ENCODE results near the gene LTBR.
A peak's percentile ranks its signal among the peaks of the same experiment; 100 is the strongest.
"Not testable (repeated sequence)": the region's sequence is repeated elsewhere in the genome, so short reads cannot be mapped to it uniquely, and the experiment has no call there.

Gene LTBR

DNA sequence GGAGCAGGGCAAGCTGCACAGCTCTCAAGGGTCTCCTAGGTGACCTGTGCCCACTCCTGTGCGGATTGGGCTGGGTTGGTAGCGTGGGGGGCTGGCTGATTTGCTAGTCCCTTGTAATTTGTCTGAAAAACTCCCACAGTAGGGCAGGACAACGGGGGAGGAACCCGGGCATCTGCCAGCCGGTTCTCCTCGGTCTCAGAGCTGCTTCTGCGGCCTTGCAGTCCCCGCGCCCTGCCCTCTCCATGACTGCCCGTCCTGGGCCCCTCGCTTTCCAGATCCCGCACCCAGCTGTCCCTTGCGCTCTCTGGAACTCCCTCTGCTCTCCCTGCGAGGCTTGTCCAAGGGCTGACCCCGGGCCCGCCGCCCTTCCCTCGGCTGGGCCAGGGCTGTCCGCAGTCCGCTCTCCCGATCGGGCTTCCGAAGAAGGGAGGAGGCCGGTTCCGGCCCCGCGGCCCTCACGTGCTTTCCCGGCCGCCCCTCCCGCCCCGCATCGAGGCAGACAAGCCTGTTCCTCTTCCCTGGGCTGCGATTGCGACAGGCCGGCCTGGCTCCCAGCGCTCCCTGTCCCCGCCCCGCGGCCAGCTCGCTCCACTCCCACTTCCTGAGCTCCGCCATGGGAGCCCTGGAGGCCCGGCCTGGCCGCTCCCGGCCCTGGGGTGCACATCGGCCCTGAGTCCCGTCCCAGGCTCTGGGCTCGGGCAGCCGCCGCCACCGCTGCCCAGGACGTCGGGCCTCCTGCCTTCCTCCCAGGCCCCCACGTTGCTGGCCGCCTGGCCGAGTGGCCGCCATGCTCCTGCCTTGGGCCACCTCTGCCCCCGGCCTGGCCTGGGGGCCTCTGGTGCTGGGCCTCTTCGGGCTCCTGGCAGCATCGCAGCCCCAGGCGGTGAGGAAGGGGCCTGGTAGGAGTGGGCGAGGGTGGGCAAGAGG, at the start of gene LTBR:
Gene LTBR (plus strand): TSS at position 591 of the 927 bp plus-strand sequence. CDS start 197 bp downstream, at position 788.
- no peak within 1 kb of the TSS for H3K27ac Mint-ChIP-seq
- no peak within 1 kb of the TSS for H3K4me3 Mint-ChIP-seq
- DNase-seq (ENCODE audit: low spot score): no peak
- no peaks in the 10 kb centered on the region for H3K4me1 Mint-ChIP-seq (ENCODE audit: low read depth)
- no peaks in the 10 kb centered on the region for H3K9me3 Mint-ChIP-seq
- no peaks in the 10 kb centered on the region for H3K36me3 Mint-ChIP-seq (ENCODE audit: low read depth)
- peaks cover 41% of the 10 kb centered on the region for H3K27me3 Mint-ChIP-seq (ENCODE audit: low read depth)

- H3K27me3 Mint-ChIP-seq (ENCODE audit: low read depth): no peaks in the 10 kb centered on the region
- peaks cover 37% of the 10 kb centered on the region for H3K4me1 Mint-ChIP-seq (ENCODE audit: low read depth)
- no peak for DNase-seq (ENCODE audit: low spot score)
- peaks cover 42% of the 10 kb centered on the region for H3K36me3 Mint-ChIP-seq (ENCODE audit: low read depth)
- H3K4me3 Mint-ChIP-seq: no peak overlapping the region
- H3K9me3 Mint-ChIP-seq: no peaks in the 10 kb centered on the region
- H3K27ac Mint-ChIP-seq: peak overlapping the region; percentile 24
These were observed 49.6 kb upstream of the LTBR start for GRCh38 chr12:6334359-6334758.

DNA sequence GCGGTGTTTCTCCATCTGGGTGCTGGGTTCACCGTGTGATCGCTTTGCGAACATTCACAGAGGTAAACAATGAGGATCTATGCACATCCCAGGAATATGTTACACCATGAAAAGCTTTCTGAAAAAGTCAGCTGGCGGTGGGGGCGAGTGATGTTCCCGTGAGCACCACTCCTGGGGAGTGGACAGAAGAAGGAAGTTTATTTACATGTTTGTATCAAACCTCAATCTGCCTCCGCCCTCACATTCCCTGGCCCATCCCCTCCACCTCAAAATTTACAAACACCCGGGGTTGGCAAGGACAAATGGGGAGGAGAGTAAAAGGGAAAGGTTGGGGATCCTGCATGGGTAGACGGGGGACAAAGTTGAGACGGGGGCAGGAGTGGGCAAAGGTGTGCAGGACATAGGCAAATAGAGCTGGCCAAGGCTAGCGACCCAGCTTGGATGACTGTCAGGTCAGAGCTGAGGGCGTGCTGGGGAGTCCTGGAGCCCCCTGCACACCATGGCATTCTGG, 49.0 kb upstream of the LTBR start:
- H3K9me3 Mint-ChIP-seq: no peaks in the 10 kb centered on the region
- H3K27me3 Mint-ChIP-seq (ENCODE audit: low read depth): no peaks in the 10 kb centered on the region
- H3K27ac Mint-ChIP-seq: no peak overlapping the region
- peaks cover 39% of the 10 kb centered on the region for H3K36me3 Mint-ChIP-seq (ENCODE audit: low read depth)
- no peak overlapping the region for H3K4me3 Mint-ChIP-seq
- peaks cover 37% of the 10 kb centered on the region for H3K4me1 Mint-ChIP-seq (ENCODE audit: low read depth)
- no peak for DNase-seq (ENCODE audit: low spot score)

GRCh38 chr12:6335451-6336078, 48.4 kb upstream of the LTBR start:
- H3K27ac Mint-ChIP-seq: no peak overlapping the region
- peak; percentile 89 for DNase-seq (ENCODE audit: low spot score)
- peaks cover 33% of the 10 kb centered on the region for H3K36me3 Mint-ChIP-seq (ENCODE audit: low read depth)
- H3K9me3 Mint-ChIP-seq: no peaks in the 10 kb centered on the region
- no peaks in the 10 kb centered on the region for H3K27me3 Mint-ChIP-seq (ENCODE audit: low read depth)
- no peak overlapping the region for H3K4me3 Mint-ChIP-seq
- H3K4me1 Mint-ChIP-seq (ENCODE audit: low read depth): peaks cover 37% of the 10 kb centered on the region

GRCh38 chr12:6336079-6336888, 47.7 kb upstream of the LTBR start:
- Mint-ChIP-seq H3K27ac (no peak overlapping the region), H3K27me3 (ENCODE audit: low read depth) (no peaks in the 10 kb centered on the region), H3K36me3 (ENCODE audit: low read depth) (peaks cover 32% of the 10 kb centered on the region), H3K4me1 (ENCODE audit: low read depth) (peaks cover 37% of the 10 kb centered on the region), H3K9me3 (no peaks in the 10 kb centered on the region), H3K4me3 (no peak overlapping the region)
- peak; percentile 49 for DNase-seq (ENCODE audit: low spot score)

- H3K4me1 Mint-ChIP-seq (ENCODE audit: low read depth): peaks cover 42% of the 10 kb centered on the region
- no peaks in the 10 kb centered on the region for H3K9me3 Mint-ChIP-seq
- no peaks in the 10 kb centered on the region for H3K27me3 Mint-ChIP-seq (ENCODE audit: low read depth)
- peak; percentile 46 for DNase-seq (ENCODE audit: low spot score)
- no peak overlapping the region for H3K4me3 Mint-ChIP-seq
- peaks cover 29% of the 10 kb centered on the region for H3K36me3 Mint-ChIP-seq (ENCODE audit: low read depth)
- no peak overlapping the region for H3K27ac Mint-ChIP-seq
These were observed 46.8 kb upstream of the LTBR start for GRCh38 chr12:6336889-6337853.

- H3K27me3 Mint-ChIP-seq (ENCODE audit: low read depth): no peaks in the 10 kb centered on the region
- DNase-seq (ENCODE audit: low spot score): no peak
- no peaks in the 10 kb centered on the region for H3K9me3 Mint-ChIP-seq
- no peak overlapping the region for H3K27ac Mint-ChIP-seq
- no peak overlapping the region for H3K4me3 Mint-ChIP-seq
- H3K4me1 Mint-ChIP-seq (ENCODE audit: low read depth): peaks cover 45% of the 10 kb centered on the region
- H3K36me3 Mint-ChIP-seq (ENCODE audit: low read depth): peaks cover 24% of the 10 kb centered on the region
These were observed 46.0 kb upstream of the LTBR start for GRCh38 chr12:6337958-6338433.

GRCh38 chr12:6338536-6338935, 45.4 kb upstream of the LTBR start:
- H3K9me3 Mint-ChIP-seq; H3K27me3 Mint-ChIP-seq (ENCODE audit: low read depth); H3K4me3 Mint-ChIP-seq; H3K27ac Mint-ChIP-seq; DNase-seq (ENCODE audit: low spot score): not testable (repeated sequence)
- Mint-ChIP-seq H3K36me3 (ENCODE audit: low read depth) (peaks cover 19% of the 10 kb centered on the region), H3K4me1 (ENCODE audit: low read depth) (peaks cover 46% of the 10 kb centered on the region)

DNA sequence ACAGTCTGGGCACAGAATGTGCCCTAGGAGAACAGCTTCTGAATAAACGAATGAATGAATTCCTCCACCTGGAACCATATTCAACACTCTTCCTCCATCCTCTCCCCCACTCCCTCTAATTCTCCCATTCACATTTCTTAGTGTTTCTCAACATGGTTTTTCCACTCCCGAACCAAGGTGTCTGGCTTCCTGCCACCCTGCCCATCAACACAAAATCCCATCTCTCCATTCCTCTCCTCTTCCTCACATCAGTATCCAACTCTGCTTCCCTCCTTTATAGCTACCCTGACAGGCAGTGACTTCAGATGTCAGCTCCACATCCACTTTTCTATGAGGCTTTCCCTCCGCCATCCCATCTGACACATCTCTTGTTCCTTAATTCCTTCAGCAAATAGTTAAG, 45.0 kb upstream of the LTBR start:
- no peak for DNase-seq (ENCODE audit: low spot score)
- Mint-ChIP-seq H3K9me3 (no peaks in the 10 kb centered on the region), H3K36me3 (ENCODE audit: low read depth) (peaks cover 15% of the 10 kb centered on the region), H3K4me1 (ENCODE audit: low read depth) (peaks cover 42% of the 10 kb centered on the region), H3K27me3 (ENCODE audit: low read depth) (no peaks in the 10 kb centered on the region), H3K4me3 (no peak overlapping the region), H3K27ac (no peak overlapping the region)

DNA sequence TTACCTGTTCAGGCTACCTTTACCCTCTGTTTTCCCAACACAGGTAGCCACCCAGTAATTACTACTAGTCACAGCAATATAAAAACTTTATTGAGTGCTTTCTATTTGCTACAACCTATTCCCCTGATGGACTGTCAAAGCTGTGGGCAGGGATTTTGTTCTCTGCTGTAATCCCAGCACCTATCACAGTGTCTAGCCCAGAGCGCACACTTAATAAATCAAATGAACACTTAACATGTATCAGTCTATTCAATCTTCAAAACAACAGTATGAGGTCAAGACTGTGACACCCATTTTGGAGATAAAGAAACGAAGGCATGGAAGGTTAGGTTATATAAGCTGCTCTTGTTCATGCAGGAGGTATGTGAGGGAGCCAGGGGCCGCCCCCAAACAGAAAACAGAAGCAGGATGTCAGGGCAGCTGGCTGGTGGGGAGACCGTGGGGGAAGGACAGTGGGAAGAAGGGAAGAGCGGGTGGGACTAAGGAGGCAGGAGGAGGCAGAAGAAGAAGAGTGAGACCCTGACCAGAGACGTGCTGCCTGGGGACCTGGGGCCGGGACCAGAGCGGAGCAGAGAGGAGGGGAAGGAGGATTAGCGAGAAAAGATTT, 43.8 kb upstream of the LTBR start:
- H3K4me1 Mint-ChIP-seq (ENCODE audit: low read depth): peaks cover 35% of the 10 kb centered on the region
- no peaks in the 10 kb centered on the region for H3K9me3 Mint-ChIP-seq
- peaks cover 7% of the 10 kb centered on the region for H3K36me3 Mint-ChIP-seq (ENCODE audit: low read depth)
- no peaks in the 10 kb centered on the region for H3K27me3 Mint-ChIP-seq (ENCODE audit: low read depth)
- DNase-seq (ENCODE audit: low spot score): no peak
- no peak overlapping the region for H3K4me3 Mint-ChIP-seq
- no peak overlapping the region for H3K27ac Mint-ChIP-seq

GRCh38 chr12:6340745-6341416, 43.1 kb upstream of the LTBR start:
- H3K4me3 Mint-ChIP-seq: no peak overlapping the region
- peaks cover 4% of the 10 kb centered on the region for H3K36me3 Mint-ChIP-seq (ENCODE audit: low read depth)
- H3K4me1 Mint-ChIP-seq (ENCODE audit: low read depth): peaks cover 35% of the 10 kb centered on the region
- no peak overlapping the region for H3K27ac Mint-ChIP-seq
- no peak for DNase-seq (ENCODE audit: low spot score)
- H3K27me3 Mint-ChIP-seq (ENCODE audit: low read depth): no peaks in the 10 kb centered on the region
- H3K9me3 Mint-ChIP-seq: no peaks in the 10 kb centered on the region

Data from T-helper 2 cell treated with Interferon-gamma antibody and Interleukin-4, amounts not matched to agents 5 μg/mL and 100 μg/mL, for 36 hours (primary cell).